GM12801 (cell line): ENCODE results near the gene SDCCAG8.

Experiments
- TF ChIP-seq, protein P1 (sequence below): IDR thresholded peaks from one replicate; pipeline ENCODE4 v1.5.1; 2011; ENCODE audit warnings: control low read depth; ENCODE audit not compliant: insufficient read length; ENCODE audit errors: extremely low read depth

The SDCCAG8 gene

DNA sequence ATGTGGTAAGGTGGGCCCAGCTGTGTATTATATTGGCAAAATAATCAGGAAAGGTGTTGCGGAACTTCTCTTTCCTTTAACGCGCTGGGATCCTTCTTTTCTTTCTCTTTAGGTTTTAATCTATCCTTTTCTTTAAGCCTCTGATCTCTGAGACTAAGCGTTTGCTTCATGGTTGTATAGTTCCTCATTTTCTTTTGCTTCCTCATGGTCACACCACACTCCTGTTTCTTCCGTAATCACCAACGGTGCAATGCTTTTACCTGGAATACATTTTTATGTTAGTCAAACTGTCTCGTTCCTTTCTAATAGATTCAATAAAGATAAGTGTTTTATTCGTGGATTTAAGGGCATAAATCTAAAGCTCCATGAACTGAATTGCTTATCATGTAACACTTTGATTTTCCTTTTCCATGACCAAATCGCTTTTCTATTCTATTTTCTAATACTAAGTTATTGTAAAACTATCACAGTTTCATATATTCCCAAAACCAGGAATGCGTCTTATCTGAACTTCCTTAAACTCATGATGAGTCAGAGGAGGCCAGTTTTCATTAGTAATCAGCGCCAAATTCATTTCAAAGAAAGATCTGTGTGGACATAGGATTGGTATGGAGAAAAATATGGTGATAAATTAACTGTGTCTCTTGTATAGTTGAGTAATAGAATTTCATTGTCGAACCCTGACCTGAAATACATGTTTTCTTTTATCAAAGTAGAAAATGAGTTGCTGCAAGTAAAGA, 12.2 kb downstream of the SDCCAG8 start:
- TF ChIP-seq, protein P1, sequence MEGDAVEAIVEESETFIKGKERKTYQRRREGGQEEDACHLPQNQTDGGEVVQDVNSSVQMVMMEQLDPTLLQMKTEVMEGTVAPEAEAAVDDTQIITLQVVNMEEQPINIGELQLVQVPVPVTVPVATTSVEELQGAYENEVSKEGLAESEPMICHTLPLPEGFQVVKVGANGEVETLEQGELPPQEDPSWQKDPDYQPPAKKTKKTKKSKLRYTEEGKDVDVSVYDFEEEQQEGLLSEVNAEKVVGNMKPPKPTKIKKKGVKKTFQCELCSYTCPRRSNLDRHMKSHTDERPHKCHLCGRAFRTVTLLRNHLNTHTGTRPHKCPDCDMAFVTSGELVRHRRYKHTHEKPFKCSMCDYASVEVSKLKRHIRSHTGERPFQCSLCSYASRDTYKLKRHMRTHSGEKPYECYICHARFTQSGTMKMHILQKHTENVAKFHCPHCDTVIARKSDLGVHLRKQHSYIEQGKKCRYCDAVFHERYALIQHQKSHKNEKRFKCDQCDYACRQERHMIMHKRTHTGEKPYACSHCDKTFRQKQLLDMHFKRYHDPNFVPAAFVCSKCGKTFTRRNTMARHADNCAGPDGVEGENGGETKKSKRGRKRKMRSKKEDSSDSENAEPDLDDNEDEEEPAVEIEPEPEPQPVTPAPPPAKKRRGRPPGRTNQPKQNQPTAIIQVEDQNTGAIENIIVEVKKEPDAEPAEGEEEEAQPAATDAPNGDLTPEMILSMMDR = no peak

DNA sequence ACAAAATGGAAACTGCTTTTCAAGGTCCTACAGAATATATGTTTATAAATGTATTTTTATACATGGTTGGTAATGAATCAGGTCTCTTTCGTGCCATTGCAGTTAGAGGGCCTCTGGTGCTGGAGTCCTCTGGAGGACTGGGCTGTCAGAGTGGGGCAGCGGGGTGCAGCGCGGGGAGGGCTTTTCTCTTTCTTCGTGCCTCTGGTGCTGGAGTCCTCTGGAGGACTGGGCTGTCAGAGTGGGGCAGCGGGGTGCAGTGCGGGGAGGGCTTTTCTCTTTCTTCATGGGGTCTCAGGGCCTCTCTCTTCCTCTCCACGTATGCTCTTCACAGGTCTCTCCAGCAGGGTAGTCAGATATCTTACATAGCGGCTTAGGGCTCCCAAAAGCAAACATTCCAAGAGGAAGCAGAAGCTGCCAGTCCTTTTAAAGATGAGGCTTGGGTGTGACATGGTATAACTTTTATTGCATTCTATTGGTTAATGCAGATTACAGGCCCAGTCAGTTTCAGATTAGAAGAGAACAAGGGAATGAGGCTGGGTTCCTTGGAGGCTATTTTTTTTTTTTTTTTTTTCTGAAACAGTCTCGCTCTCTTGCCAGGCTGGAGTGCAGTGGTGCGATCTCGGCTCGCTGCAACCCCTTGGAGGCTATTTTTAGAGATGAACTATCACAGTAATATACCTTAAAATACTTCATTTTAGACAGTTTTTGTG, 13.1 kb downstream of the SDCCAG8 start:
- TF ChIP-seq, protein P1 = no peak

DNA sequence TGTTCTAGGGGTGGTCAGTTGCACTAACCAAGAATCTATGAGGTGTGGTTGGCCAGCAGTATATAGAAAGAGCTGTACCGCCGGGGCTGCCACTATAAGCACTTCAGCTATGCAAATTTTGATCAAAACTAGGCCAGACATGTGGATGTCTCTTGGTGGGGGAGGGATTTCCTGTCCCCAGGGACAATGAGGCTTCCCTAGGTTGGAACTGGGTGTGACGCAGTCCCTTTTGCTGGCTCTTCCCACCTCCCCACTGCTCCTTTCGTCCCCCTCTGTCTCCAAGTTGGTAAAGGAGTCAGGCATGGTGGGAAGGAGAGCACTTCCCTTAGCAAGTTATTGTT, 13.6 kb downstream of the SDCCAG8 start:
- TF ChIP-seq, protein P1 = no peak

DNA sequence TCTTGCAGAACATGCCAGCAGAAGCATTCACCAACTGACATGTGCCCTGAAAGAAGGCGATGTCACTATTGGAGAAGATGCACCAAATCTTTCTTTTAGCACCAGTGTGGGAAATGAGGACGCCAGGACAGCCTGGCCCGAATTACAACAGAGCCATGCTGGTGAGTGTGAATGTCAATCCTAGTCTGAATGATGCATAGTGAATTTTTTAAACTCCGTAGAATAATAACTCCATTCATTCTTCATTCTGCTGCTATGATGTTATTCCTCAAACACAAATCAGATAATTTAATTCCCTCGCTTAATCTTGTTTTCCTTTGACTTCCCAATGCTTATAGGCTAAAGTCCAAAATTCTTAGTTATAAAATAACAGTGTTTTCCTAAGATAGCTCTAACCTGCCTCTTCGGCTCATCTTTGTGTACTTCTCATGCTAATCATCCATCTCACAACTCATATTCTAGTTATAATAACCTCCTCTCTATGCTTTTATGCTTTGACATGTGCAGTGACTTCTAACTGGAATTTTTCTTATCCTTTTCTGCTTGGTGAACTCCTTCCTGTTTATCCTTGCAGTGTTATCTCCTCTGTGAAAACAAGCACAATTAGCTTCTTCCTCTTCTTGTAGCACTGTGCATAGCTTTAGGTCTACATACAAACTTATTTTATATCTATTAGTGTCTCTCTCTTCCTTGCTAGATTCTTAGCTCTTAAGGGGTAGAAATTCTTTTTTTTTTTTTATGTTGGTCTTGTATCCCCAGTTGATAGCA, 14.4 kb downstream of the SDCCAG8 start:
- TF ChIP-seq, protein P1 = no peak

DNA sequence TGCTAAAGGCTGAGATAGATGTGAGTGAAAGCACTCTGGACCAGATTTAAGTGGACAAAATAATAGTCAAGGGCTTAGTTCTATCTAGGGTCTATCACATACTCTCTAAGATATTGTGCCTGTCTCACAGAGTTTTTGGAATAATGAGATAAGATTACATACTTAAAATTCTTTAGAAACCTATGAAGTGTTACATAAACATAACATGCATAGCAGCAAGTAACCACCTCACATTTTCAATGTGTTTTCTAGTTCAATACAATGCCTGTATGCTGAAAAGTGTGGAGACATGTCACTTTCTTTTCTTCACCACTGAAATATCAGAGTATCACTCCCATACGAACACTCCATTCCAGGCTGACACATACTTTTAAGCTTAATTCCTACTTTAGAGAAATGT, 16.2 kb downstream of the SDCCAG8 start:
- TF ChIP-seq, protein P1 = no peak

DNA sequence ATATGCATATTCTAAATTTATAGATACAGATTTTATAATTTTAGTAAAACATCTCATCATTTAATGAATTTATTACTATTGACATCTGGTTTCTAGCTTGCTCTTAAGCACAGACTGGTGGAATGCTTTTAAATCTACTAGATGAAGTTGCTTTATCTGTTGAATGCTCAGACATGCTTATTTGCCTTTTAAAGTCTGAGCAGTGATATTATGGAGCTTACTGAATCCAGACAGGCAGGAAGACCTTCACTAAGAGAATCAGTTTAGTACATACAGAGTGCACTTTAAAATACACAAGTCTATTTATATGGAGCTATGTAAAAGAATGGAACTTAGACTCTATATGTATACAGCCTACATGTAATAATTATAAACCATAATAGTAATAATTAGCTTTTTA, 16.6 kb downstream of the SDCCAG8 start:
- TF ChIP-seq, protein P1 = no peak

DNA sequence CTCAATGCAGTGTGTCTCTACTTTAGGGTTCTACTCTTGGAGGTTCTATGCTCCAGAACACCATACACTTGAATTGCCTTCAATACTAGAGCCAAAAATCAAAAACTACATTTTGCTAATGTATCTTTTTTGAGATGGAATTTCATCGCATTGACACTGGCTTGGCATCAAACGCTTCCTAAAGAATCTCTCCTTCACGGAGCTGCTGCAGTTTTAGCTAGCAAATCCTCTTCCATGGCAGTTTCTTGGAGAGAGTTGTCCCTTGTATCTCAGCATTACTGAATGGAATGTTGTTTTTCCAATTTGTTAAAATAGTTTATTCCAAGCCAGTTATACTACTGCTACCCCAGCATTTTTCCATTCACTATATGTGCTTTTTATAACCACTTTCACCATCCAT, 17.7 kb downstream of the SDCCAG8 start:
- TF ChIP-seq, protein P1 = no peak
